ENCODE measurements around the gene SASH3. TPM values are rescaled to one million over a fixed set of nuclear protein-coding genes. Genes with fewer than 3 reads are reported as not detected.

Gene SASH3
- total and polyA plus RNA-seq, 2 donors (not counting 1 experiment from before 2014, with no cell fraction given) = 224 to 240 TPM

- H3K4me3 ChIP-seq (ENCODE audit: control extremely low read depth in 1 of 5, extremely low read depth in 1 of 5, insufficient read depth in 1 of 5, low read depth in 2 of 5, low read length in 4 of 5) = no peak overlapping the region
- no peak overlapping the region for H3K27ac ChIP-seq (ENCODE audit: low read length in 2 of 2)
- no peaks in the 10 kb centered on the region for H3K9me3 ChIP-seq (ENCODE audit: control extremely low read depth in 1 of 3, control insufficient read depth in 2 of 3, insufficient read depth in 1 of 3, low read length in 2 of 3)
- ATAC-seq (ENCODE audit: low read depth) (no peak), DNase-seq (no peak)
- H2AFZ ChIP-seq (ENCODE audit: insufficient read depth, low read depth, low read length, poor library complexity, severe bottlenecking) = no peak overlapping the region
- no peaks in the 10 kb centered on the region for H3K27me3 ChIP-seq (replicated peaks in 1 of 4; ENCODE audit: control extremely low read depth in 1 of 4, control insufficient read depth in 3 of 4, insufficient read depth in 4 of 4, low read length in 3 of 4)
- no peak overlapping the region for H3K27ac Mint-ChIP-seq
- no peaks in the 10 kb centered on the region for H3K36me3 ChIP-seq (replicated peaks in 1 of 2; ENCODE audit: control extremely low read depth in 1 of 2, control insufficient read depth in 1 of 2, extremely low read depth in 1 of 2, insufficient read depth in 2 of 2, low read length in 1 of 2)
- no peak overlapping the region for H3K4me2 ChIP-seq (replicated peaks; ENCODE audit: low read depth, low read length, poor library complexity, severe bottlenecking)
- TF ChIP-seq EZH2 (IDR thresholded peaks at IDR 0.05; ENCODE audit: borderline replicate concordance, insufficient read depth, low read depth, low read length, poor library complexity, severe bottlenecking) (no peak), CTCF (IDR thresholded peaks at IDR 0.05) (no peak)
- H3K4me1 ChIP-seq (ENCODE audit: control insufficient read depth in 2 of 2, insufficient read depth in 2 of 2, low read length in 2 of 2) = peaks cover 34 to 35% of the 10 kb centered on the region in 2 donors
- ChIA-PET CTCF (interaction anchor here (1.8 kb wide), 1 partner anchor 11 kb away, joined by 6 read pairs; no protein-coding TSS in a partner anchor), POLR2A (no interaction called here)
- no peaks in the 10 kb centered on the region for H3K27me3 Mint-ChIP-seq
- intact Hi-C loops (cut with micrococcal nuclease) = no loop called here
- WGBS (ENCODE audit: insufficient coverage) = no CpG with 5 or more reads among the region's 3 CpGs
- H3K9ac ChIP-seq (ENCODE audit: low read length) = no peak overlapping the region
- no peaks in the 10 kb centered on the region for H4K20me1 ChIP-seq (ENCODE audit: control insufficient read depth, insufficient read depth, low read length, poor library complexity, severe bottlenecking)
- no peak overlapping the region for H3K4me3 Mint-ChIP-seq
- H3K79me2 ChIP-seq (ENCODE audit: control insufficient read depth, insufficient read depth, low read length) = no peaks in the 10 kb centered on the region
- peaks cover 33% of the 10 kb centered on the region for H3K4me1 Mint-ChIP-seq
- no peaks in the 10 kb centered on the region for H3K9me3 Mint-ChIP-seq (ENCODE audit: insufficient read depth)
Measured at GRCh38 chrX:129762448-129762847, 17.3 kb upstream of the SASH3 start.

GRCh38 chrX:129763666-129764065, 16.1 kb upstream of the SASH3 start:
- no peaks in the 10 kb centered on the region for H3K9me3 ChIP-seq (ENCODE audit: control extremely low read depth in 1 of 3, control insufficient read depth in 2 of 3, insufficient read depth in 1 of 3, low read length in 2 of 3)
- H3K27me3 Mint-ChIP-seq = no peaks in the 10 kb centered on the region
- DNase-seq = no peak
- H3K4me3 Mint-ChIP-seq = no peak overlapping the region
- ChIA-PET CTCF (interaction anchor here (0.7 to 1.8 kb wide), 5 partner anchors 8 to 81 kb away, joined by 3 to 6 read pairs (median 3); no protein-coding TSS in a partner anchor), POLR2A (interaction anchor here (1.6 kb wide), 1 partner anchor 9 kb away, joined by 4 read pairs; no protein-coding TSS in a partner anchor)
- no peak for TF ChIP-seq CTCF (IDR thresholded peaks at IDR 0.05)
- no peak for TF ChIP-seq EZH2 (IDR thresholded peaks at IDR 0.05; ENCODE audit: borderline replicate concordance, insufficient read depth, low read depth, low read length, poor library complexity, severe bottlenecking)
- intact Hi-C loops (cut with micrococcal nuclease) = no loop called here
- H3K4me3 ChIP-seq (ENCODE audit: control extremely low read depth in 1 of 5, extremely low read depth in 1 of 5, insufficient read depth in 1 of 5, low read depth in 2 of 5, low read length in 4 of 5) = no peak overlapping the region
- peaks cover 35 to 36% of the 10 kb centered on the region in 2 donors for H3K4me1 ChIP-seq (ENCODE audit: control insufficient read depth in 2 of 2, insufficient read depth in 2 of 2, low read length in 2 of 2)
- no peak overlapping the region for H3K27ac Mint-ChIP-seq
- H3K4me2 ChIP-seq (replicated peaks; ENCODE audit: low read depth, low read length, poor library complexity, severe bottlenecking) = no peak overlapping the region
- no peak overlapping the region for H3K9ac ChIP-seq (ENCODE audit: low read length)
- peaks cover 31% of the 10 kb centered on the region for H3K4me1 Mint-ChIP-seq
- H3K9me3 Mint-ChIP-seq (ENCODE audit: insufficient read depth) = no peaks in the 10 kb centered on the region
- no peak overlapping the region for H3K27ac ChIP-seq (ENCODE audit: low read length in 2 of 2)
- H2AFZ ChIP-seq (ENCODE audit: insufficient read depth, low read depth, low read length, poor library complexity, severe bottlenecking) = no peak overlapping the region
- no peaks in the 10 kb centered on the region for H3K36me3 ChIP-seq (replicated peaks in 1 of 2; ENCODE audit: control extremely low read depth in 1 of 2, control insufficient read depth in 1 of 2, extremely low read depth in 1 of 2, insufficient read depth in 2 of 2, low read length in 1 of 2)
- H3K79me2 ChIP-seq (ENCODE audit: control insufficient read depth, insufficient read depth, low read length) = no peaks in the 10 kb centered on the region
- no peaks in the 10 kb centered on the region for H4K20me1 ChIP-seq (ENCODE audit: control insufficient read depth, insufficient read depth, low read length, poor library complexity, severe bottlenecking)
- no peak for ATAC-seq (ENCODE audit: low read depth)
- no peaks in the 10 kb centered on the region for H3K27me3 ChIP-seq (replicated peaks in 1 of 4; ENCODE audit: control extremely low read depth in 1 of 4, control insufficient read depth in 3 of 4, insufficient read depth in 4 of 4, low read length in 3 of 4)
